Lower leg skin (tissue), 4 donors: ENCODE results near the gene IL13RA1. TPM values are rescaled to one million over a fixed set of nuclear protein-coding genes. Genes with fewer than 3 reads are reported as not detected.

ENCODE experiments used
- DNase-seq, 2 donors: peaks; one replicate each; pipeline ENCODE4 v3.0.0-alpha.2; 2019; ENCODE audit warnings: low spot score in 2 of 2
- H3K4me3 ChIP-seq: fragments of 200-600 bp; sonication (generic); 2 replicates; pipeline ENCODE4 v1.5.1; 2017; ENCODE audit warnings: mild to moderate bottlenecking, low read depth; ENCODE audit not compliant: poor library complexity, severe bottlenecking
- CTCF ChIP-seq, 3 donors: fragments of 450-650 bp; IDR thresholded peaks; one replicate each; pipeline ENCODE4 v1.5.1; 2016; ENCODE audit warnings: antibody characterized with exemption in 3 of 3, mild to moderate bottlenecking in 3 of 3, moderate library complexity in 2 of 3
- POLR2A ChIP-seq, 2 donors: fragments of 450-650 bp; IDR thresholded peaks; one replicate each; pipeline ENCODE4 v1.6.1; 2016 to 2017; ENCODE audit warnings: antibody characterized with exemption in 2 of 2, mild to moderate bottlenecking in 1 of 2, moderate library complexity in 1 of 2
- WGBS, 2 donors: methylation state at CpG; one replicate each; pipeline ENCODE4 v1.1.5; 2018; 5-methylcytosine and 5-hydroxymethylcytosine counted together
- intact Hi-C: fragments of 100-400 bp; cut with DNase I; formaldehyde crosslinking; loops from one replicate; pipeline ENCODE4 v1.15.0; 2023; ENCODE audit warnings: low total_unique reads
- total RNA-seq, 4 donors: library from RNA; depleted of rRNA; stranded (reverse); fragments of >200 nt; gene quantifications; one replicate each; pipeline ENCODE4 v1.1.0, GENCODE V29; 2016

The IL13RA1 gene
- total RNA-seq, 4 donors from 2014 or later, result 14.4 to 33.0 (median 19.5) TPM

GRCh38 chrX:118751950-118752783, 24.8 kb downstream of the IL13RA1 start:
- intact Hi-C loops, result no loop called here
- TF ChIP-seq POLR2A (IDR thresholded peaks at IDR 0.05), result no peak
- TF ChIP-seq CTCF (IDR thresholded peaks at IDR 0.05), result no peak
- no peak overlapping the region for H3K4me3 ChIP-seq
- WGBS, 2 donors, result 77 to 84% methylated on average over 9 of the region's 9 CpGs
- no peak for DNase-seq

- no peak overlapping the region for H3K4me3 ChIP-seq
- no peak for TF ChIP-seq POLR2A (IDR thresholded peaks at IDR 0.05)
- no peak for TF ChIP-seq CTCF (IDR thresholded peaks at IDR 0.05)
- no peak for DNase-seq
- 46 to 49% methylated on average over 4 of the region's 4 CpGs for WGBS, 2 donors
- intact Hi-C loops, result no loop called here
Observed at GRCh38 chrX:118755633-118756032, 28.2 kb downstream of the IL13RA1 start.

- WGBS, 2 donors, result 55 to 76% methylated on average over 2 of the region's 2 CpGs
- intact Hi-C loops, result no loop called here
Observed at GRCh38 chrX:118756101-118756500, 28.7 kb downstream of the IL13RA1 start.

GRCh38 chrX:118758511-118758910, 31.1 kb downstream of the IL13RA1 start:
- TF ChIP-seq POLR2A (IDR thresholded peaks at IDR 0.05) (no peak), CTCF (IDR thresholded peaks at IDR 0.05) (no peak)
- 72 to 81% methylated on average over 2 of the region's 2 CpGs for WGBS, 2 donors
- DNase-seq, result no peak
- H3K4me3 ChIP-seq, result no peak overlapping the region
- intact Hi-C loops, result no loop called here

More at GRCh38 chrX:118756101-118756500, 28.7 kb downstream of the IL13RA1 start:
- no peak for TF ChIP-seq CTCF (IDR thresholded peaks at IDR 0.05)
- no peak for TF ChIP-seq POLR2A (IDR thresholded peaks at IDR 0.05)
- H3K4me3 ChIP-seq, result no peak overlapping the region
- DNase-seq, result no peak

GRCh38 chrX:118760025-118760424, 32.6 kb downstream of the IL13RA1 start:
- DNase-seq, result no peak
- no peak overlapping the region for H3K4me3 ChIP-seq
- no peak for TF ChIP-seq POLR2A (IDR thresholded peaks at IDR 0.05)
- no peak for TF ChIP-seq CTCF (IDR thresholded peaks at IDR 0.05)
- intact Hi-C loops, result no loop called here
- 72 to 89% methylated on average over 3 of the region's 3 CpGs for WGBS, 2 donors
